ENCODE data around the gene RWDD1.
A peak's percentile ranks its signal among the peaks of the same experiment; 100 is the strongest.
"Not testable (repeated sequence)": the region's sequence is repeated elsewhere in the genome, so short reads cannot be mapped to it uniquely, and the experiment has no call there.

RWDD1 gene

DNA sequence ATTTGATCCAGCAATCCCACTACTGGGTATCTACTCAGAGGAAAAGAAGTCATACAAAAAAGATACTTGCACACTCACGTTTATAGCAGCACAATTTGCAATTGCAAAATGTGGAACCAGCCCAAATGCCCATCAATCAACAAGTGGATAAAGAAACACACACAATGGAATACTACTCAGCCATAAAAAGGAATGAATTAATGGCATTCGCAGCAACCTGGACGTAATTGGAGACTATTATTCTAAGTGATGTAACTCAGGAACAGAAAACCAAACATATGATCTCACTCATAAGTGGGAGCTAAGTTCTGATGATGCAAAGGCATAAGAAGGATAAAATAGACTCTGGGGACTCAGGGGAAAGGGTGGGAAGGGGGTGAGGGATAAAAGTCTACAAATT, 33.6 kb downstream of the RWDD1 start:
- DNase-seq (ENCODE audit: low read depth in 2 of 3, low spot score in 1 of 3), result not testable (repeated sequence)

DNA sequence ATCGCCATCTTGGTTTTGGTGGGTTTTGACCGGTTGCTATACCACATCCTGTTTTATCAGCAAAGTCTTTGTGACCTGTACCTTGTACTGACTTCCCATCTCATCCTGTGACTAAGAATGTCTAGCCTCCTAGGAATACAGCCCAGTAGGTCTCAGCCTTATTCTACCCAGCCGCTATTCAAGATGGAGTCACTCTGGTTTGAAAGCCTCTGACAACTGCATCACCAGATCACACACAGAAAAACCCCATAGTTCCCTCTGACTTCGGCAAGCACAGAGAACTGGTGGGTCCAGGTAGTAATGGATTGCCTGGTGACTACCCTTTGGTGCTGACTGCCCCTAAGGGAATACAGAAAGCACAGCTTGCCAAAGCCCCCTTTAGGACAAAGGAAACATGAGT, 34.6 kb downstream of the RWDD1 start:
- no peak for DNase-seq (ENCODE audit: low read depth in 2 of 3, low spot score in 1 of 3)

DNA sequence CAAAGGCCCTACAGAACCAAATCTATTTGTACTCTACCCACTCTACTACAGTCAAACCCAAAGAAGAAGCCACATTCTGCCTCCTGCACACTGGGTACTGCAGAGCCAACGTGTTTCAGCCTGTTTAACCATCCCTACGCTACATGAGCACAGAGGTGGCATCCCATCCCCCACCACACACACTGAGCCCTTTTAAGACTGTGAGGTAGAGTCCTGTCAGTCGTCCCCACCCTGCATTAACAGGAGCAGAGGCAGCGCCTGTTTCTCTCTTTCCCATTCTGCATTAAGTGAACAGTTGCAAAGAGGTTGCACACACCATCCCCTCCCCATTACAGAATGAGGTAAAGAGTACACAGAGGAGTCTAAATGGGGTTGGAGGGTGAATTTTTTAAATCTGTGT, 39.8 kb downstream of the RWDD1 start:
- no peak for DNase-seq (ENCODE audit: low read depth in 2 of 3, low spot score in 1 of 3)

DNA sequence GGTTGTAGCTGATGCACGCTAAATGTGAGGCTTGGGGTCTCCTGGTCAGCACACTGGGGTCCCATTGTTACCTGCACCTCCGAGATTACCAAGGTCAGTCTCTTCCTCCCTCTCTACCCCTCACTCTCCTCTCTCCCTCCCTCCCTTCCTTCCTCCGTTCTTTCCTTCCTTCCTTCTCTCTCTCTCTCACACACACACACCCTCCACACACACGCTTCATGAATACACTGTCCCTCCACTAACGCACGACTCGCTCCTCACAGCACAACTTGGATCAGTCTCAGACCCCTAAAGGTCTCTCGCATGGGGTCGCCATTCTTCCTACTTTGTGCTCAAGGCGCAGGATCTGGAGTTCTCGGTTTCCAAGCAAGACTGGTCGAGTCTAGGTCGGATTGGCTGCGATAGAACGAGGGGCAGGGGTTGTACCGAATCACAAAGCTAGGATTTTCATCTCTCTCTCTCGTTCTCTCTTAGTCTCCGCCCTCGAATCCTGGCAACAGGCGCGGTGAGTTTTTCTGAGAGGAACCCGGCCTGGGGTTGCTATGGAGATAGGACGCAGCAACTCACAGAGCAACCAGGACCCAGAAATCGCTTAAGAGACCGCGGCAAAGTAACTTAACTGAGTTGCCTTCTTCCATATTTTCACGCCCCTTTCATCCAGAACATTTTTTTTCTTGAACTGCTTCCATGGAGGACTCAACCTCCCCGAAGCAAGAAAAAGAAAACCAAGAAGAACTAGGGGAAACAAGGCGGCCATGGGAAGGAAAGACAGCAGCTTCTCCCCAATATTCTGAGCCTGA, 44.8 kb downstream of the RWDD1 start, which contains the start of gene RSPH4A:
Gene RSPH4A (plus strand): TSS at position 543 of the 800 bp plus-strand sequence. CDS start 145 bp downstream, at position 688.
- DNase-seq (ENCODE audit: low read depth in 2 of 3, low spot score in 1 of 3), result peak; percentile 49 to 65 (median 64)

- DNase-seq (ENCODE audit: low read depth in 2 of 3, low spot score in 1 of 3), result no peak
These were observed 45.4 kb downstream of the RWDD1 start for GRCh38 chr6:116616737-116617053.

GRCh38 chr6:116624036-116624805, 52.9 kb downstream of the RWDD1 start:
- no peak for DNase-seq (ENCODE audit: low read depth in 2 of 3, low spot score in 1 of 3)

DNA sequence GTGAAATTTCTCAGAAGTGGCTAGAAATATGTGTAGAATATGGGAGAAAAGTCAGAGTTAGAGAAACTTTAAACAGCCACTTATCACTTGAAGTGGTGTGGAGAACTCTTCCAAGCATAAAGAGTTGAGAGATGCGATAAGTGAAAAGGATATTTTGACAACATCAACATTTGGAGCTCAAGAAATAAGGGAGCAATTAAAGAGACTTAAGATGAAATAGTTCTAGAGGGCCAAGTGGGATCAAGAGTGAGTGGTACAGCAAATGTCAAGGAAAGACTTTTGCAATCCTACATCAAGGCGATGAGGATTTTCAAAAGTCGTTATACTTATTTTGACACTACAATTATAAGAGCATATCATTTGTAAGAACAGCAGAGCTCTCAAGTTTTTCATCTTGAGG, 54.6 kb downstream of the RWDD1 start:
- DNase-seq (ENCODE audit: low read depth in 2 of 3, low spot score in 1 of 3), result no peak

- DNase-seq (ENCODE audit: low read depth in 2 of 3, low spot score in 1 of 3), result no peak
These were observed 58.3 kb downstream of the RWDD1 start for GRCh38 chr6:116629563-116629981.

DNA sequence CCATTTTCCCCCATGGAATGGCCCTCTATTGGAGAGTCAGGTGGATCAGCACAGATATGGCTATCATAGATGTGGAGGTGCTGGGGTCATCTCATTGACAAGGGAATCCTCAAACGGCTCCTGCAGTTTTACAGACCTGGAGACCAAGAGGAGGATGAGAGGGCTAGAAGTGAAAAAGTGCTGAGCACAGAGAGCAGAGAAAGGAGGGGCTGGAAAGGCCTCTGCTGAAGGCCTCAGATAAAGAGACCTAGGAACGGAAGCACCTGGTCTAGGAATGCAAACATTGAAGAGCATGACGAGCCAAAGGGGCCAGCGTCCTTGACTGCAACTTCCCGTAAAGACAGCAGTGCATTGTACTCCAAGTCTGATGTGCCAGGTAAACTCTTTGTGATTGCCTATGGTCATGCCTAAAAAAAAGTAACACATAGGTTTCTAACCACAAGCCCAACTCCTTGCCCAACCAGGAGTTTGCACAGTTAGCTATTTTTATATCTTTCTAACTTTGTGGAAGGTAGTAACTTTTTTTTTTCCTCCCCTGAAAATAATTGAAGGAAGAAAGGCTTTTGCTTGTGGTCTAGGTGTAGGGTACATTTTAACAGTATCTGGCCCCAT, 60.2 kb downstream of the RWDD1 start:
- no peak for DNase-seq (ENCODE audit: low read depth in 2 of 3, low spot score in 1 of 3)

GRCh38 chr6:116633685-116634084, 62.4 kb downstream of the RWDD1 start:
- DNase-seq (ENCODE audit: low read depth in 2 of 3, low spot score in 1 of 3), result no peak

Data from stimulated activated CD4-positive, alpha-beta T cell treated with anti-CD3 and anti-CD28 coated beads, Interleukin-12 subunit alpha, Interleukin-12 subunit beta, amount 100 ng/mL, for 48 hours (primary cell).